OCI-LY7 (cell line): Measurements from ENCODE around the gene COG2. TPM values are rescaled to one million over a fixed set of nuclear protein-coding genes. Genes with fewer than 3 reads are reported as not detected.

Experiments used
- BruUV-seq: library from RNA; stranded (reverse); fragments of 400-500 nt; replicated peaks from 2 replicates; lab custom pipeline; 2021; lab: Mats Ljungman, UMichigan
- CTCF ChIA-PET: fragments of 300-600 bp; sonication (Branson Sonifier 250); formaldehyde crosslinking; loops from one replicate; lab custom pipeline; 2022; ENCODE audit warnings: antibody characterized with exemption; ENCODE audit not compliant: unreplicated experiment; lab: Charles Lee
- POLR2A ChIA-PET: fragments of 300-600 bp; sonication (Branson Sonifier 250); formaldehyde crosslinking; loops from one replicate; lab custom pipeline; 2022; ENCODE audit warnings: antibody characterized with exemption; lab: Charles Lee
- DNase-seq: peaks from one replicate; pipeline ENCODE4 v3.0.0-alpha.2; 2015; ENCODE audit warnings: low spot score
- H2AFZ ChIP-seq: fragments of 200-600 bp; sonication (generic), shearing (Covaris generic); 2 replicates; pipeline ENCODE4 v1.6.1; 2014; ENCODE audit warnings: mild to moderate bottlenecking, antibody characterized with exemption, low read length, moderate library complexity
- H3K27ac ChIP-seq: fragments of 200-600 bp; sonication (generic); 2 replicates; pipeline ENCODE4 v1.5.1; 2014; ENCODE audit warnings: mixed run types, low read depth, mild to moderate bottlenecking, moderate library complexity, low read length, inconsistent platforms; ENCODE audit not compliant: poor library complexity, severe bottlenecking
- H3K36me3 ChIP-seq: fragments of 200-600 bp; sonication (generic); 2 replicates; pipeline ENCODE4 v1.6.1; 2014; ENCODE audit warnings: mild to moderate bottlenecking, antibody characterized with exemption, low read length, moderate library complexity, mixed read lengths; ENCODE audit not compliant: insufficient read depth
- H3K4me1 ChIP-seq: fragments of 200-600 bp; sonication (generic); 2 replicates; pipeline ENCODE4 v1.5.1; 2014; ENCODE audit warnings: mild to moderate bottlenecking, low read length; ENCODE audit not compliant: insufficient read depth, poor library complexity, severe bottlenecking
- H3K4me2 ChIP-seq: fragments of 200-600 bp; sonication (generic); 2 replicates; pipeline ENCODE4 v1.6.1; 2014; ENCODE audit warnings: mild to moderate bottlenecking, low read length
- H3K4me3 ChIP-seq: fragments of 200-600 bp; sonication (generic); 2 replicates; pipeline ENCODE4 v1.5.1; 2014; ENCODE audit warnings: mild to moderate bottlenecking, low read depth, low read length; ENCODE audit not compliant: poor library complexity, severe bottlenecking
- H3K79me2 ChIP-seq: fragments of 200-600 bp; sonication (generic); 2 replicates; pipeline ENCODE4 v1.6.1; 2016; ENCODE audit warnings: low read depth, mild to moderate bottlenecking, low read length, moderate library complexity, mixed read lengths; ENCODE audit not compliant: insufficient read depth
- H3K9me2 ChIP-seq: fragments of 200-600 bp; sonication (generic); 2 replicates; pipeline ENCODE4 v1.6.1; 2016; ENCODE audit warnings: mild to moderate bottlenecking, low read length, mixed read lengths; ENCODE audit not compliant: insufficient read depth
- H3K9me3 ChIP-seq: fragments of 200-600 bp; sonication (generic); 2 replicates; pipeline ENCODE4 v1.6.1; 2014; ENCODE audit warnings: mild to moderate bottlenecking, mixed run types, low read length, mixed read lengths
- H4K20me1 ChIP-seq: fragments of 200-600 bp; sonication (generic); 2 replicates; pipeline ENCODE4 v1.6.1; 2014; ENCODE audit warnings: mild to moderate bottlenecking, antibody characterized with exemption, low read length, moderate library complexity, mixed read lengths; ENCODE audit not compliant: insufficient read depth
- EZH2phosphoT487 ChIP-seq: fragments of 200-600 bp; sonication (generic); IDR thresholded peaks from 2 replicates; pipeline ENCODE4 v1.6.1; 2018; ENCODE audit warnings: low read depth, borderline replicate concordance, mild to moderate bottlenecking, mixed run types, antibody characterized with exemption, low read length, moderate library complexity, mixed read lengths
- intact Hi-C: fragments of 100-400 bp; cut with micrococcal nuclease; formaldehyde crosslinking; loops from one replicate; pipeline ENCODE4 v1.10.0; 2022; ENCODE audit not compliant: unreplicated experiment
- total RNA-seq, 2 experiments: library from RNA; depleted of rRNA in 1 of 2; stranded (reverse); fragments of >200 nt in 1 of 2; shearing (Covaris generic) in 1 of 2; gene quantifications; 2 replicates each; pipeline ENCODE4 v1.2.3, GENCODE V29; 2014 to 2022
- TF ChIP-seq, protein P1 (sequence below): fragments of 200-600 bp; sonication (generic); conservative IDR thresholded peaks from 2 replicates; pipeline ENCODE4 v1.5.1; 2014; ENCODE audit warnings: mild to moderate bottlenecking, antibody characterized with exemption, low read length, moderate library complexity, mixed read lengths

The COG2 gene
- total RNA-seq, 2 experiments from 2014 or later: 30.5 to 35.3 TPM

DNA sequence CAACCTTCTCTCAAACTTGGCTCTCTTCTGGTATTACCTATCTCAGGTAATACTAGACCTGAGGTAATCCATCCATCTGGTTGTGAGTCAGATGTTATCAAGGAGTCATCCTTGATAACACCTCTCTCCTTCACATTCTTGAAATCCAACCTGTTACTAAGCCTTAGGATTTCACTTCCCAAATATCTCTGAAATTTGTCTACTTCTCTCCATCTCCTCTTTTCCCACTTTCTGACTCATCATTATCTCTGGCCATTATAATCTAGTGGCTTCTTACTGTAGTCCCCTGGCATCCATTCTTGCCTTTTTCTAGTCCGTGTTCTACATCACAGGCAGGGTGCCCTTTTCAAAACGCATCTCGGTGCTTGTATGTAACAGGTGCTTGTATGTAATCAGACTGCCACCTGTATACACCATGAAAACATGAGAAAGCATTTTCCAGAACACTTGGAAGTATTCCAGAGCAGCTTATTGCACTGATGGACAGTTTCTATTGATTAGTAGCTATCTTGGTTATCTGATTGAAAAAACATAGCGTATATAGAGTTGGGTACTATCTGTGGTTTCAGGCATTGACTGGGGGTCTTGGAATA lies 4.5 kb downstream of the COG2 start:
- CTCF ChIA-PET: no interaction called here
- no peaks in the 10 kb centered on the region for H3K9me2 ChIP-seq
- no peak overlapping the region for H3K27ac ChIP-seq
- H3K36me3 ChIP-seq: peaks cover 12% of the 10 kb centered on the region
- peaks cover 19% of the 10 kb centered on the region for H4K20me1 ChIP-seq
- POLR2A ChIA-PET: no interaction called here
- no peak for DNase-seq
- peaks cover 18% of the 10 kb centered on the region for H3K4me1 ChIP-seq
- no peak overlapping the region for H2AFZ ChIP-seq
- no peak overlapping the region for H3K4me2 ChIP-seq
- BruUV-seq: no TSS peak
- H3K4me3 ChIP-seq: no peak overlapping the region
- intact Hi-C loops: no loop called here
- peaks cover 8% of the 10 kb centered on the region; the same call in 1 of the 2 replicates for H3K9me3 ChIP-seq
- TF ChIP-seq, protein P1, sequence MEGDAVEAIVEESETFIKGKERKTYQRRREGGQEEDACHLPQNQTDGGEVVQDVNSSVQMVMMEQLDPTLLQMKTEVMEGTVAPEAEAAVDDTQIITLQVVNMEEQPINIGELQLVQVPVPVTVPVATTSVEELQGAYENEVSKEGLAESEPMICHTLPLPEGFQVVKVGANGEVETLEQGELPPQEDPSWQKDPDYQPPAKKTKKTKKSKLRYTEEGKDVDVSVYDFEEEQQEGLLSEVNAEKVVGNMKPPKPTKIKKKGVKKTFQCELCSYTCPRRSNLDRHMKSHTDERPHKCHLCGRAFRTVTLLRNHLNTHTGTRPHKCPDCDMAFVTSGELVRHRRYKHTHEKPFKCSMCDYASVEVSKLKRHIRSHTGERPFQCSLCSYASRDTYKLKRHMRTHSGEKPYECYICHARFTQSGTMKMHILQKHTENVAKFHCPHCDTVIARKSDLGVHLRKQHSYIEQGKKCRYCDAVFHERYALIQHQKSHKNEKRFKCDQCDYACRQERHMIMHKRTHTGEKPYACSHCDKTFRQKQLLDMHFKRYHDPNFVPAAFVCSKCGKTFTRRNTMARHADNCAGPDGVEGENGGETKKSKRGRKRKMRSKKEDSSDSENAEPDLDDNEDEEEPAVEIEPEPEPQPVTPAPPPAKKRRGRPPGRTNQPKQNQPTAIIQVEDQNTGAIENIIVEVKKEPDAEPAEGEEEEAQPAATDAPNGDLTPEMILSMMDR: no peak
- no peak for TF ChIP-seq EZH2phosphoT487
- H3K79me2 ChIP-seq: peaks cover 91% of the 10 kb centered on the region

DNA sequence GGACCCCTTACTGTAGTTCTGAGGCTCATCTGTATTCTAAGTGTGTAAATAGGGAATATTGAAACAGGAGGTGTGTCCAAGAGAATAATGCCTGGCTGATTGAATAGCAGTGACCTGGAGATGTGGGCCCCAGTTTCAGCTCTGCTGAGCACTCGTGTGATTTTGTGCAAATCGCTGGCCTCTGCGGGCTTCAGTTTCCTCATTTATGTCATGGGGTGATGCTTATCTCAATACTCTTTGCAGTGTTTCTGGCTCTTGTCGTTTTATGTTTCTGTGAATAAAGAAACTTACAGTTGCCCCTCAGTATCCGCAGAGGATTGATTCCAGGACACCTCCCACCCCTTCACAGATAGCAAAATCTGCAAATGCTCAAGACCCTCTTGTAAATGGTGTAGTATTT lies 5.0 kb downstream of the COG2 start:
- POLR2A ChIA-PET: no interaction called here
- CTCF ChIA-PET: no interaction called here

DNA sequence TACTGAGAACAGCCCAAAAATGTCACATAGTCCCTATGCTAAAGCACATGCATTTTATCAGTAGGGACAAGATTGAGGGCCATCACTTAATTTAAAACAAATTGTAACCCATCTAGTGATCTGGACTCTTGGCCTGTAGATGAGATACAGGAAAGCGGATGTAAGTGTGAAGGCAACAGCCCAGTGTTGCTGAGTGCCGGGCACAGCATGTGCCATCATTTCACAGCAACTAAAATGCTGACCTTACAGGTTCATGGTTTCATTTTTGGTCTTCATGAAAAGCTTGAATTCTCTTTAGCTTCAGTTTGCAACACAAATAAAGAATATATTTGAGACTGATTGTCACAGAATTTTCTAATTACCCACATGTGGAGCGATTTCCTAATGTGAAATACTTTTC lies 5.8 kb downstream of the COG2 start:
- no peak overlapping the region for H3K27ac ChIP-seq
- no peaks in the 10 kb centered on the region for H3K9me2 ChIP-seq
- TF ChIP-seq, protein P1: no peak
- TF ChIP-seq EZH2phosphoT487: no peak
- ChIA-PET POLR2A (no interaction called here), CTCF (no interaction called here)
- H4K20me1 ChIP-seq: peaks cover 16% of the 10 kb centered on the region
- no peak overlapping the region for H3K4me3 ChIP-seq
- no TSS peak for BruUV-seq
- no peak overlapping the region for H2AFZ ChIP-seq
- peaks cover 12% of the 10 kb centered on the region for H3K36me3 ChIP-seq
- no peak for DNase-seq
- intact Hi-C loops: no loop called here
- peaks cover 15% of the 10 kb centered on the region; the same call in 1 of the 2 replicates for H3K9me3 ChIP-seq
- no peak overlapping the region for H3K4me2 ChIP-seq
- H3K4me1 ChIP-seq: peaks cover 17% of the 10 kb centered on the region
- peaks cover 99% of the 10 kb centered on the region for H3K79me2 ChIP-seq

More for the DNA sequence above, 5.0 kb downstream of the COG2 start:
- H4K20me1 ChIP-seq: peaks cover 19% of the 10 kb centered on the region
- intact Hi-C loops: no loop called here
- H3K9me2 ChIP-seq: no peaks in the 10 kb centered on the region
- peaks cover 10% of the 10 kb centered on the region; the same call in 1 of the 2 replicates for H3K9me3 ChIP-seq
- H3K27ac ChIP-seq: no peak overlapping the region
- H3K79me2 ChIP-seq: peaks cover 97% of the 10 kb centered on the region
- H3K36me3 ChIP-seq: peaks cover 12% of the 10 kb centered on the region
- no peak for TF ChIP-seq EZH2phosphoT487
- TF ChIP-seq, protein P1: no peak
- no TSS peak for BruUV-seq
- no peak overlapping the region for H3K4me3 ChIP-seq
- H3K4me1 ChIP-seq: peaks cover 18% of the 10 kb centered on the region
- no peak for DNase-seq
- no peak overlapping the region for H3K4me2 ChIP-seq
- H2AFZ ChIP-seq: no peak overlapping the region
